Endodermal cell (in vitro differentiated cells): ENCODE measurements around the gene PEX11G. TPM values are rescaled to one million over a fixed set of nuclear protein-coding genes. Genes with fewer than 3 reads are reported as not detected.
A peak's percentile ranks its signal among the peaks of the same experiment; 100 is the strongest.

Source experiments
- DNase-seq: peaks from one replicate; pipeline ENCODE4 v3.0.0-alpha.2; 2017
- H3K27ac ChIP-seq: 2 replicates; pipeline ENCODE4 v1.5.1; 2013; ENCODE audit warnings: mild to moderate bottlenecking, low read depth, low read length, moderate library complexity
- H3K27me3 ChIP-seq: 2 replicates; pipeline ENCODE4 v1.6.1; 2013; ENCODE audit warnings: mild to moderate bottlenecking, low read length, moderate library complexity; ENCODE audit not compliant: insufficient read depth, control insufficient read depth, poor library complexity, severe bottlenecking
- H3K36me3 ChIP-seq: 2 replicates; pipeline ENCODE4 v1.7.0; 2013; ENCODE audit warnings: mild to moderate bottlenecking, low read length, moderate library complexity; ENCODE audit not compliant: control insufficient read depth, insufficient read depth
- H3K4me1 ChIP-seq: one replicate; pipeline ENCODE4 v1.7.0; 2013; ENCODE audit warnings: low read length; ENCODE audit not compliant: control insufficient read depth, insufficient read depth
- H3K4me3 ChIP-seq: 2 replicates; pipeline ENCODE4 v1.5.1; 2013; ENCODE audit warnings: mild to moderate bottlenecking, low read length, moderate library complexity
- H3K9ac ChIP-seq: 2 replicates; pipeline ENCODE4 v1.6.1; 2013; ENCODE audit warnings: mild to moderate bottlenecking, low read length, moderate library complexity; ENCODE audit not compliant: poor library complexity, severe bottlenecking; ENCODE audit errors: extremely low read depth
- H3K9me3 ChIP-seq: 2 replicates; pipeline ENCODE4 v1.6.1; 2013; ENCODE audit warnings: mild to moderate bottlenecking, low read length, moderate library complexity; ENCODE audit not compliant: control insufficient read depth
- H3K27ac Mint-ChIP-seq: 2 replicates; pipeline ENCODE4 v1.8.0; 2020; ENCODE audit warnings: mixed read lengths
- H3K27me3 Mint-ChIP-seq: 2 replicates; pipeline ENCODE4 v1.8.0; 2021; ENCODE audit warnings: mild to moderate bottlenecking, mixed read lengths; ENCODE audit not compliant: insufficient read depth
- H3K36me3 Mint-ChIP-seq: 2 replicates; pipeline ENCODE4 v1.8.0; 2020; ENCODE audit warnings: low read depth, mixed read lengths
- H3K4me1 Mint-ChIP-seq: 2 replicates; pipeline ENCODE4 v1.8.0; 2020; ENCODE audit warnings: mixed read lengths
- H3K4me3 Mint-ChIP-seq: 2 replicates; pipeline ENCODE4 v1.8.0; 2020; ENCODE audit warnings: mild to moderate bottlenecking, moderate library complexity, mixed read lengths
- H3K9me3 Mint-ChIP-seq: 2 replicates; pipeline ENCODE4 v1.8.0; 2020; ENCODE audit warnings: mild to moderate bottlenecking, mixed read lengths
- CTCF ChIP-seq: fragments of 200-600 bp; sonication (generic); conservative IDR thresholded peaks from 2 replicates; pipeline ENCODE4 v1.5.0; 2021; ENCODE audit warnings: antibody characterized with exemption, mild to moderate bottlenecking
- WGBS, 2 experiments: methylation state at CpG; one replicate each; pipeline versions ENCODE4 v1.1.5 to v1.1.7; 2013; ENCODE audit warnings: missing lambda C conversion rate in 2 of 2, mixed read lengths in 1 of 2; ENCODE audit not compliant: insufficient coverage in 1 of 2, insufficient read length in 1 of 2; 5-methylcytosine and 5-hydroxymethylcytosine counted together
- total RNA-seq, 2 donors: library from RNA; stranded (reverse); fragmentation: NEBNext Ultra II Directional in 1 of 2; extraction: Animal tissue kit (Norgen Biotek cat#: 25700) in 1 of 2; gene quantifications; 2 replicates in 1 of 2; 3 replicates in 1 of 2; pipeline ENCODE4 v1.2.1, GENCODE V29; 2021

PEX11G gene
- total RNA-seq, 2 donors from 2014 or later: 2.6 to 3.0 TPM

- TF ChIP-seq CTCF: no peak
- no peak for DNase-seq
- Mint-ChIP-seq H3K9me3 (no peaks in the 10 kb centered on the region), H3K4me3 (peak overlapping the region; percentile 61), H3K27me3 (no peaks in the 10 kb centered on the region), H3K27ac (no peak overlapping the region), H3K4me1 (peaks cover 13% of the 10 kb centered on the region), H3K36me3 (no peaks in the 10 kb centered on the region)
- Histone ChIP-seq H3K27me3 (no peaks in the 10 kb centered on the region), H3K9ac (no peak overlapping the region), H3K4me3 (no peak overlapping the region), H3K9me3 (no peaks in the 10 kb centered on the region), H3K4me1 (peaks cover 7% of the 10 kb centered on the region), H3K27ac (no peak overlapping the region), H3K36me3 (no peaks in the 10 kb centered on the region)
- 92 to 94% methylated on average over 2 of the region's 2 CpGs for WGBS, 2 experiments
Measured at GRCh38 chr19:7486923-7487322, 1.9 kb downstream of the PEX11G start.

GRCh38 chr19:7483720-7484201 lies 5.1 kb downstream of the PEX11G start:
- no peak for TF ChIP-seq CTCF
- H3K36me3 Mint-ChIP-seq: no peaks in the 10 kb centered on the region
- no peaks in the 10 kb centered on the region for H3K27me3 Mint-ChIP-seq
- H3K9ac ChIP-seq: no peak overlapping the region
- no peak overlapping the region for H3K27ac Mint-ChIP-seq
- 93 to 94% methylated on average over 16 to 17 of the region's 17 CpGs for WGBS, 2 experiments
- no peak overlapping the region for H3K27ac ChIP-seq
- DNase-seq: no peak
- H3K9me3 ChIP-seq: no peaks in the 10 kb centered on the region
- no peaks in the 10 kb centered on the region for H3K4me1 ChIP-seq
- H3K27me3 ChIP-seq: no peaks in the 10 kb centered on the region
- no peaks in the 10 kb centered on the region for H3K9me3 Mint-ChIP-seq
- peaks cover 10% of the 10 kb centered on the region for H3K4me1 Mint-ChIP-seq
- no peak overlapping the region for H3K4me3 Mint-ChIP-seq
- no peaks in the 10 kb centered on the region for H3K36me3 ChIP-seq
- no peak overlapping the region for H3K4me3 ChIP-seq

- WGBS, 2 experiments: 72 to 89% methylated on average over 15 to 34 of the region's 37 CpGs
Measured at GRCh38 chr19:7482584-7483439, 6.0 kb downstream of the PEX11G start.

More at GRCh38 chr19:7482584-7483439, 6.0 kb downstream of the PEX11G start:
- no peaks in the 10 kb centered on the region for H3K36me3 ChIP-seq
- H3K9me3 Mint-ChIP-seq: no peaks in the 10 kb centered on the region
- no peaks in the 10 kb centered on the region for H3K27me3 ChIP-seq
- DNase-seq: peak; percentile 97
- H3K36me3 Mint-ChIP-seq: no peaks in the 10 kb centered on the region
- no peak for TF ChIP-seq CTCF
- H3K4me1 Mint-ChIP-seq: peaks cover 10% of the 10 kb centered on the region
- H3K27me3 Mint-ChIP-seq: no peaks in the 10 kb centered on the region
- H3K4me3 ChIP-seq: no peak overlapping the region
- H3K27ac Mint-ChIP-seq: no peak overlapping the region
- no peak overlapping the region for H3K27ac ChIP-seq
- H3K4me1 ChIP-seq: no peaks in the 10 kb centered on the region
- no peaks in the 10 kb centered on the region for H3K9me3 ChIP-seq
- H3K9ac ChIP-seq: no peak overlapping the region
- H3K4me3 Mint-ChIP-seq: no peak overlapping the region
